ENCODE data around the gene EVI5L. TPM values are rescaled to one million over a fixed set of nuclear protein-coding genes. Genes with fewer than 3 reads are reported as not detected.
A peak's percentile ranks its signal among the peaks of the same experiment; 100 is the strongest.

EVI5L gene
- polyA plus RNA-seq, 3 donors, result 0.76 to 5.7 (median 1.3) TPM

DNA sequence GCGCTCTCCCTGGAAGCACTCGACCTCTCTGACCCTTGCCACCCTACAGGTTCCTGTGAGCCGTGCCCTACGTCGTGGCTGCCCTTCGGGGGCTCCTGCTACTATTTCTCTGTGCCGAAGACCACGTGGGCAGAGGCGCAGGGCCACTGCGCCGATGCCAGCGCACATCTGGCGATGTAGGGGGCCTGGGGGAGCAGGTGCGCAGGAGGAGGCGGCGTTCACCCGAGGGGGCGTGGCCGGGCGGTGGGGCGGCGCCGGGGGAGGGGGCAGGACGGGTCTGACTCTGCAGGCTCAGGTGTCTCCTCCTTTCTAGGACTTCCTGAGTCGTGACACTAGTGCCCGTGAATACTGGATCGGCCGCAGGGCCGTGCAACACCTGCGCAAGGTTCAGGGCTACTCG lies 40.6 kb upstream of the EVI5L start:
- Mint-ChIP-seq H3K4me1 (peaks cover 22% of the 10 kb centered on the region), H3K36me3 (peaks cover 7 to 10% of the 10 kb centered on the region in 2 donors), H3K27ac (no peak overlapping the region), H3K4me3 (peak overlapping the region; percentile 56 to 86), H3K9me3 (peaks cover 0 to 36% (median 22%) of the 10 kb centered on the region in 7 donors), H3K27me3 (ENCODE audit: low read depth in 3 of 3) (peaks cover 28 to 52% (median 38%) of the 10 kb centered on the region in 3 donors)
- WGBS (ENCODE audit: insufficient coverage), result 8% methylated on average over 25 of the region's 31 CpGs
- no peak overlapping the region for H3K27ac ChIP-seq (ENCODE audit: low read depth in 1 of 2, low read length in 2 of 2)
- peaks cover 14 to 43% of the 10 kb centered on the region in 2 donors for H3K27me3 ChIP-seq (ENCODE audit: control insufficient read depth in 2 of 2, insufficient read depth in 2 of 2, low read length in 2 of 2)
- H3K9ac ChIP-seq (ENCODE audit: insufficient read depth, low read length, poor library complexity, severe bottlenecking), result no peak overlapping the region
- TF ChIP-seq, protein P1, sequence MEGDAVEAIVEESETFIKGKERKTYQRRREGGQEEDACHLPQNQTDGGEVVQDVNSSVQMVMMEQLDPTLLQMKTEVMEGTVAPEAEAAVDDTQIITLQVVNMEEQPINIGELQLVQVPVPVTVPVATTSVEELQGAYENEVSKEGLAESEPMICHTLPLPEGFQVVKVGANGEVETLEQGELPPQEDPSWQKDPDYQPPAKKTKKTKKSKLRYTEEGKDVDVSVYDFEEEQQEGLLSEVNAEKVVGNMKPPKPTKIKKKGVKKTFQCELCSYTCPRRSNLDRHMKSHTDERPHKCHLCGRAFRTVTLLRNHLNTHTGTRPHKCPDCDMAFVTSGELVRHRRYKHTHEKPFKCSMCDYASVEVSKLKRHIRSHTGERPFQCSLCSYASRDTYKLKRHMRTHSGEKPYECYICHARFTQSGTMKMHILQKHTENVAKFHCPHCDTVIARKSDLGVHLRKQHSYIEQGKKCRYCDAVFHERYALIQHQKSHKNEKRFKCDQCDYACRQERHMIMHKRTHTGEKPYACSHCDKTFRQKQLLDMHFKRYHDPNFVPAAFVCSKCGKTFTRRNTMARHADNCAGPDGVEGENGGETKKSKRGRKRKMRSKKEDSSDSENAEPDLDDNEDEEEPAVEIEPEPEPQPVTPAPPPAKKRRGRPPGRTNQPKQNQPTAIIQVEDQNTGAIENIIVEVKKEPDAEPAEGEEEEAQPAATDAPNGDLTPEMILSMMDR (IDR thresholded peaks at IDR 0.05), result no peak
- intact Hi-C loops (cut with micrococcal nuclease), result no loop called here
- no peak for DNase-seq
- peak overlapping the region; percentile 29 for H2AFZ ChIP-seq (ENCODE audit: insufficient read depth, low read depth, low read length, poor library complexity, severe bottlenecking)
- no peaks in the 10 kb centered on the region for H4K20me1 ChIP-seq (ENCODE audit: insufficient read depth, low read length)
- H3K79me2 ChIP-seq (ENCODE audit: insufficient read depth, low read length), result no peaks in the 10 kb centered on the region
- H3K4me1 ChIP-seq (ENCODE audit: control insufficient read depth in 1 of 2, insufficient read depth in 2 of 2, low read length in 2 of 2), result peaks cover 29 to 33% of the 10 kb centered on the region in 2 donors
- H3K36me3 ChIP-seq (replicated peaks in 1 of 2; ENCODE audit: control insufficient read depth in 1 of 2, insufficient read depth in 2 of 2, low read length in 2 of 2), result no peaks in the 10 kb centered on the region
- peaks cover 6 to 7% of the 10 kb centered on the region in 2 donors for H3K9me3 ChIP-seq (replicated peaks in 1 of 2; ENCODE audit: control insufficient read depth in 1 of 2, insufficient read depth in 1 of 2, low read length in 2 of 2)
- peak overlapping the region; percentile 46 for H3K4me2 ChIP-seq (replicated peaks; ENCODE audit: extremely low read depth, low read length, poor library complexity, severe bottlenecking)
- peak overlapping the region in 1 of 3 experiments; percentile 44 for H3K4me3 ChIP-seq (replicated peaks in 1 of 3; ENCODE audit: low read depth in 2 of 3, low read length in 3 of 3)

DNA sequence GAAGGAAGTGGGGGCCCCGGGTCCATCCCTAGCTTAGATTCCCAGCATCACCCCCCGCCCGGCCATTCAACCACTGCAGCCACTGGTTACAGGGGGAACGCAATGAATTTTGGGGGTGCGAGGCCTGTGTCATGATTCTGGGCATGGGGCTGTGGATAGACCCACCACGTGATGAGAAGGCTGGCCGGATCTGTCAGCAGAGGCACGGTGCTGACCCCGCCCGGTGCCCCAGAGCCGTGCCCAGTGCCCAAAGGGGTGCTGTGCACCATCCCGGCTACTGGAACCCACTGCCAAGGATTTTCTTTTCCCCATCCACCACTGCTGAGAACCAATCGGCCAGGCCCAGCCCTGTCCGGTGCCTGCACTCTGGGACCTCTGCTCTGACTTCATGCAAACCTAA lies 39.6 kb upstream of the EVI5L start:
- H3K36me3 Mint-ChIP-seq, result peaks cover 7 to 10% of the 10 kb centered on the region in 2 donors
- H3K4me3 Mint-ChIP-seq, result peak overlapping the region in 1 of 2 donors; percentile 19

More for the DNA sequence above, 39.6 kb upstream of the EVI5L start:
- Histone ChIP-seq H3K27me3 (ENCODE audit: control insufficient read depth in 2 of 2, insufficient read depth in 2 of 2, low read length in 2 of 2) (peaks cover 14 to 43% of the 10 kb centered on the region in 2 donors), H3K4me1 (ENCODE audit: control insufficient read depth in 1 of 2, insufficient read depth in 2 of 2, low read length in 2 of 2) (peaks cover 26 to 29% of the 10 kb centered on the region in 2 donors), H3K79me2 (ENCODE audit: insufficient read depth, low read length) (no peaks in the 10 kb centered on the region), H2AFZ (ENCODE audit: insufficient read depth, low read depth, low read length, poor library complexity, severe bottlenecking) (no peak overlapping the region), H3K9me3 (replicated peaks in 1 of 2; ENCODE audit: control insufficient read depth in 1 of 2, insufficient read depth in 1 of 2, low read length in 2 of 2) (peaks cover 6 to 7% of the 10 kb centered on the region in 2 donors), H4K20me1 (ENCODE audit: insufficient read depth, low read length) (no peaks in the 10 kb centered on the region), H3K9ac (ENCODE audit: insufficient read depth, low read length, poor library complexity, severe bottlenecking) (no peak overlapping the region), H3K4me2 (replicated peaks; ENCODE audit: extremely low read depth, low read length, poor library complexity, severe bottlenecking) (no peak overlapping the region), H3K4me3 (replicated peaks in 1 of 3; ENCODE audit: low read depth in 2 of 3, low read length in 3 of 3) (no peak overlapping the region), H3K27ac (ENCODE audit: low read depth in 1 of 2, low read length in 2 of 2) (no peak overlapping the region), H3K36me3 (replicated peaks in 1 of 2; ENCODE audit: control insufficient read depth in 1 of 2, insufficient read depth in 2 of 2, low read length in 2 of 2) (no peaks in the 10 kb centered on the region)
- TF ChIP-seq, protein P1 (IDR thresholded peaks at IDR 0.05), result no peak
- Mint-ChIP-seq H3K4me1 (peaks cover 18% of the 10 kb centered on the region), H3K9me3 (peaks cover 0 to 33% (median 20%) of the 10 kb centered on the region in 7 donors), H3K27ac (no peak overlapping the region), H3K27me3 (ENCODE audit: low read depth in 3 of 3) (peaks cover 28 to 52% (median 38%) of the 10 kb centered on the region in 3 donors)
- intact Hi-C loops (cut with micrococcal nuclease), result no loop called here
- WGBS (ENCODE audit: insufficient coverage), result 96% methylated on average over 14 of the region's 14 CpGs
- no peak for DNase-seq
